Immature natural killer cell (primary cell): Measurements from ENCODE around the gene ADORA3. TPM values are rescaled to one million over a fixed set of nuclear protein-coding genes. Genes with fewer than 3 reads are reported as not detected.
A peak's percentile ranks its signal among the peaks of the same experiment; 100 is the strongest.

Source experiments
- DNase-seq, 3 donors: peaks; one replicate each; pipeline ENCODE4 v3.0.0; 2022; ENCODE audit warnings: mixed read lengths in 1 of 3
- H3K27ac Mint-ChIP-seq, 6 donors: one replicate each; pipeline ENCODE4 v1.8.0; 2020; ENCODE audit warnings: mixed read lengths in 6 of 6, mild to moderate bottlenecking in 5 of 6, inconsistent platforms in 4 of 6, moderate library complexity in 3 of 6
- H3K27me3 Mint-ChIP-seq, 3 donors: one replicate each; pipeline ENCODE4 v1.8.0; 2020 to 2021; ENCODE audit warnings: low read depth in 3 of 3, mild to moderate bottlenecking in 3 of 3, mixed read lengths in 3 of 3, moderate library complexity in 3 of 3, inconsistent platforms in 1 of 3
- H3K36me3 Mint-ChIP-seq, 3 donors: one replicate each; pipeline ENCODE4 v1.8.0; 2020; ENCODE audit warnings: mixed read lengths in 3 of 3, inconsistent platforms in 2 of 3, mild to moderate bottlenecking in 2 of 3
- H3K4me1 Mint-ChIP-seq, 2 donors: one replicate each; pipeline ENCODE4 v1.8.0; 2020; ENCODE audit warnings: inconsistent platforms in 2 of 2, mild to moderate bottlenecking in 2 of 2, mixed read lengths in 2 of 2, moderate library complexity in 1 of 2
- H3K4me3 Mint-ChIP-seq, 5 donors: one replicate each; pipeline ENCODE4 v1.8.0; 2020; ENCODE audit warnings: mild to moderate bottlenecking in 5 of 5, mixed read lengths in 5 of 5, inconsistent platforms in 3 of 5, moderate library complexity in 3 of 5
- H3K9me3 Mint-ChIP-seq, 6 donors: one replicate each; pipeline ENCODE4 v1.8.0; 2020; ENCODE audit warnings: mild to moderate bottlenecking in 6 of 6, mixed read lengths in 6 of 6, inconsistent platforms in 4 of 6, moderate library complexity in 3 of 6
- polyA plus RNA-seq, 3 donors: library from polyadenylated mRNA; unstranded; fragments of 300-500 nt; fragmentation: Illumina TruSeq; gene quantifications; one replicate each; pipeline ENCODE4 v1.2.3, GENCODE V29; 2021

Gene ADORA3
- polyA plus RNA-seq, 3 donors from 2014 or later: 0.23 TPM; not detected in 2

DNA sequence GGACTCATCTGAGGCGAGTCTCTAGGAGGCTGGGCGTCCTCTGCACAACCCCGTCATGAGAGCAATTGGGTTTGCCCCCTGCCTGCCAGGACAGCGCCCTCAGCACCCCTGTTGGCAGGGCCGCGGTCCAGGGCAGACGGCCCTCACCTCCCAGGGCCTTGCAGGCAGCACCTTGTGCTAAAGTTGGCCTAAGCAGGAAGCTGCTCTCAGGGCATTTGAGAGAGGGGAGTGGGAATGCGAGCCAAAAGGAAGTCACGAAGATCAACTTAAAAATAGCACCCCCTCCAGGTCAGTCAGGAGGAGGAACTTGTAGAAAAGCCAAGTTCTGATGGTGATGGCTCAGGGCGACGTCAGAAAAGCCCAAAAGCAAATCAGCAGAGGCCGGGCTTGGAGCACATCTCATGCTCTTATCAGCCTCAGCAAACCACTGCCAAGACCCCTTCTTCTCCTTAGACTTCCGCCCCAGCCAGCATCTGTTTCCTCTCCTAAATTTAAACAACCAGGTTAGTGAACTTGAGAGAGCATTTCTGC lies 12.6 kb upstream of the ADORA3 start:
- DNase-seq: peak; percentile 47 to 59 (median 48)
- H3K9me3 Mint-ChIP-seq: no peaks in the 10 kb centered on the region
- H3K27ac Mint-ChIP-seq: peak overlapping the region in 5 of 6 donors; percentile 8 to 84 (median 53)
- H3K36me3 Mint-ChIP-seq: no peaks in the 10 kb centered on the region
- H3K4me3 Mint-ChIP-seq: peak overlapping the region; percentile 74 to 88 (median 84)
- no peaks in the 10 kb centered on the region for H3K27me3 Mint-ChIP-seq
- H3K4me1 Mint-ChIP-seq: peaks cover 24 to 28% of the 10 kb centered on the region in 2 donors

DNA sequence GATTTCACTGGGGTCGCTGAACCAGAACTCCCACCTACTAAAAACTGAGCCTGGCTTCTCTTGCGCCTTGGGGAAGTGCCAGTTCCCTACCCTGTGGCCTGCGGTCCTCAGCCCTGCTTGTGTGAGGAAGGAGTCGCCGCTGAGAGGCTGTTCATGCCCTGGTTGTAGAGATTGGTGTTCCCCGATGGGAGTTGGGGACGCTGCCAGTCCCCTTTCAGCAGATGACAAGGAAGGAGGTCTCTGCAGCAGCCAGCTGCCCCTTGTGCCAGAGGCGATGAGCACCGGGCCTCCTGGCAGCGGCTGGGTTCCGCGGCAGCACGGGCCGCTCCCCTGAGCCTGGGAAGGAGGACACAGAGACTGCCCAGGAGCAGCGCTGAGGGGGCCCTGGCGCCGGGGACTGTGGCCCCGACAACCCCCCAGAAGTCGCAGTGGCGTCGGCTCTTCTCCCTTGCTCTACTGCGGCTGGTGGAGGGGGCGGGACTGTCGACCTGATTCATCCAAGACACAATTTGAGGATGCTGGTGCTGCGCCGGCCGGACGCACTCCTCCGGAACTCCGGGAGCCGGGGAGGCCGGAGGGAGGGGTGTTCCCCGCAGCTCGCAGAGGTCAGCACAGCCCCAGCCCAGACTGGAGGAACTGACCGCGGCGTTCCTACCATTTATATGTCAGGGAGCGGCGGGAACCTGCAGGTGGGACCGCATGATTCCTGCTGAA lies 12.0 kb upstream of the ADORA3 start:
- peak; percentile 4 to 22 (median 12) for DNase-seq
- H3K9me3 Mint-ChIP-seq: no peaks in the 10 kb centered on the region
- H3K4me1 Mint-ChIP-seq: peaks cover 24 to 28% of the 10 kb centered on the region in 2 donors
- H3K27ac Mint-ChIP-seq: peak overlapping the region in 3 of 6 donors; percentile 19 to 84 (median 30)
- peak overlapping the region; percentile 74 to 88 (median 84) for H3K4me3 Mint-ChIP-seq
- no peaks in the 10 kb centered on the region for H3K36me3 Mint-ChIP-seq
- no peaks in the 10 kb centered on the region for H3K27me3 Mint-ChIP-seq

DNA sequence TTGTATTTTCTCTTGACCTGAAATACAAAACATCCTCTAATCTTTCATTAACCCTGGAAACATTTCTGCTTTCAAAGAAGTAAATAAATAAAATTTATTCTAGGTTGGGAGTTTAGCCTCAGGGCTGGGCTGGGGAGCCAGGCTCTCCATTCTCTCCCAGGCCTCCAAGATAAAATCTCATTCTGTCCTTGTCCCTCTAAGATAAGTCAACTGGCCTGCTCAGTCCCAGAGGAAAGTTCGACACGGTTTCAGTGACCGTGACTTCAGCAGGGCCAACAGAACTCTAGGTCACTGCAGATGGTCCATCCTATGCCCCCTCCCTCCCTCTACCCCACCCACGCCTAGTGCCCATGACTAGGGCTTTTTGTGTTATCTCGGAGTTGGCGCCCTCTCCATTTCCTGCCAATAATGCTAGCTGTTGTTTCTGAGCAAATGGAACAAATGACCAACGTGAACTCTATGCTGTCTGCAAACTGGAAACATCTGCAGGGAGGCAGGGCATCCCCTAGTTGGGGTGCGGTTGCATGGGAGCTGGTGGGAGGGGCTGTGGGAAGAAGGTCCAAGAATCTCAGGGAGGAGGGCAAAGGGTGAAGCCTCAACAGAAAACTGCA lies 10.1 kb upstream of the ADORA3 start:
- Mint-ChIP-seq H3K27me3 (no peaks in the 10 kb centered on the region), H3K4me3 (no peak overlapping the region), H3K4me1 (peaks cover 30% of the 10 kb centered on the region in 2 donors), H3K36me3 (no peaks in the 10 kb centered on the region), H3K27ac (no peak overlapping the region), H3K9me3 (no peaks in the 10 kb centered on the region)
- DNase-seq: no peak

- Mint-ChIP-seq H3K9me3 (no peaks in the 10 kb centered on the region), H3K27me3 (peaks cover 0 to 2% (median 1%) of the 10 kb centered on the region in 3 donors), H3K27ac (peak overlapping the region in 1 of 6 donors; percentile 18), H3K4me3 (no peak overlapping the region), H3K4me1 (peaks cover 36% of the 10 kb centered on the region in 2 donors), H3K36me3 (no peaks in the 10 kb centered on the region)
- DNase-seq: no peak
Measured at GRCh38 chr1:111512931-111513330, 9.5 kb upstream of the ADORA3 start.

GRCh38 chr1:111512132-111512889 lies 8.9 kb upstream of the ADORA3 start:
- Mint-ChIP-seq H3K27me3 (peaks cover 0 to 2% (median 1%) of the 10 kb centered on the region in 3 donors), H3K36me3 (no peaks in the 10 kb centered on the region), H3K27ac (no peak overlapping the region), H3K4me1 (peaks cover 36 to 40% of the 10 kb centered on the region in 2 donors), H3K9me3 (no peaks in the 10 kb centered on the region), H3K4me3 (no peak overlapping the region)
- no peak for DNase-seq

DNA sequence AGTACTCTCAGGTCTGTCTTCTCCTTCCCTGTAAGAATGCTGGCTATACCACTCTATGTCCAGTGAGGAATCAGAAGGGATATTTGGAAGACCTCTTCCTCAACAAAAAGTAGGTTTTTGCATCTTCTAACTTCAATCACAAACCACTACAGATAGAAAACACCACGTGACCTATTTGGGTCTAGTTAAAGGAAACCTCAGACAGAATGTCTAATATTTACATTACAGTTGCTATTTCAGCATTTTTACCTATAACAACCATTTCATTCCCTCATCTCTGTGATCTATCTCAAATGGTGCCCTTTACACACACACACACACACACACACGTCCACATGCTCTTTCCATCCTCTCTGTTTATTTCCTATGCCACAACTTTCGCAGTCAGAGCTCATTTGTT lies 7.9 kb upstream of the ADORA3 start:
- H3K36me3 Mint-ChIP-seq: no peaks in the 10 kb centered on the region

GRCh38 chr1:111509997-111510375 lies 6.6 kb upstream of the ADORA3 start:
- no peak overlapping the region for H3K4me3 Mint-ChIP-seq
- H3K9me3 Mint-ChIP-seq: no peaks in the 10 kb centered on the region
- no peak for DNase-seq
- peaks cover 0 to 2% (median 1%) of the 10 kb centered on the region in 3 donors for H3K27me3 Mint-ChIP-seq
- no peaks in the 10 kb centered on the region for H3K36me3 Mint-ChIP-seq
- peaks cover 35% of the 10 kb centered on the region in 2 donors for H3K4me1 Mint-ChIP-seq
- H3K27ac Mint-ChIP-seq: no peak overlapping the region

More for the DNA sequence above, 7.9 kb upstream of the ADORA3 start:
- H3K27me3 Mint-ChIP-seq: peaks cover 0 to 2% (median 1%) of the 10 kb centered on the region in 3 donors
- H3K27ac Mint-ChIP-seq: no peak overlapping the region
- no peak for DNase-seq
- H3K4me1 Mint-ChIP-seq: peaks cover 34 to 35% of the 10 kb centered on the region in 2 donors
- no peak overlapping the region for H3K4me3 Mint-ChIP-seq
- H3K9me3 Mint-ChIP-seq: no peaks in the 10 kb centered on the region

GRCh38 chr1:111507411-111508201 lies 4.2 kb upstream of the ADORA3 start:
- no peaks in the 10 kb centered on the region for H3K36me3 Mint-ChIP-seq
- H3K4me1 Mint-ChIP-seq: peaks cover 37 to 42% of the 10 kb centered on the region in 2 donors
- no peaks in the 10 kb centered on the region for H3K9me3 Mint-ChIP-seq
- H3K4me3 Mint-ChIP-seq: peak overlapping the region; percentile 73 to 88 (median 83)
- peaks cover 0 to 3% (median 2%) of the 10 kb centered on the region in 3 donors for H3K27me3 Mint-ChIP-seq
- peak; percentile 61 to 68 (median 66) for DNase-seq
- peak overlapping the region; percentile 86 to 98 (median 96) for H3K27ac Mint-ChIP-seq

- Mint-ChIP-seq H3K9me3 (no peaks in the 10 kb centered on the region), H3K4me3 (peak overlapping the region in 2 of 5 donors; percentile 12 to 27), H3K4me1 (peaks cover 37 to 43% of the 10 kb centered on the region in 2 donors), H3K27ac (peak overlapping the region; percentile 60 to 90 (median 84)), H3K36me3 (no peaks in the 10 kb centered on the region), H3K27me3 (peaks cover 0 to 3% (median 2%) of the 10 kb centered on the region in 3 donors)
- no peak for DNase-seq
Measured at GRCh38 chr1:111506561-111506960, 3.1 kb upstream of the ADORA3 start.

- Mint-ChIP-seq H3K27ac (peak overlapping the region in 4 of 6 donors; percentile 6 to 90 (median 78)), H3K27me3 (peaks cover 0 to 3% (median 2%) of the 10 kb centered on the region in 3 donors), H3K4me1 (peaks cover 37 to 43% of the 10 kb centered on the region in 2 donors), H3K36me3 (no peaks in the 10 kb centered on the region), H3K4me3 (no peak overlapping the region), H3K9me3 (no peaks in the 10 kb centered on the region)
- no peak for DNase-seq
Measured at GRCh38 chr1:111505641-111506119, 2.2 kb upstream of the ADORA3 start.

GRCh38 chr1:111504097-111504496 lies 664 bp upstream of the ADORA3 start:
- Mint-ChIP-seq H3K4me1 (peaks cover 37 to 38% of the 10 kb centered on the region in 2 donors), H3K27ac (peak overlapping the region in 2 of 6 donors; percentile 14 to 28), H3K4me3 (no peak overlapping the region), H3K9me3 (no peaks in the 10 kb centered on the region), H3K27me3 (peaks cover 0 to 3% (median 3%) of the 10 kb centered on the region in 3 donors), H3K36me3 (no peaks in the 10 kb centered on the region)
- no peak for DNase-seq

GRCh38 chr1:111501645-111502044 lies 1.8 kb downstream of the ADORA3 start:
- DNase-seq: no peak
- H3K9me3 Mint-ChIP-seq: peaks cover 0 to 2% (median 0%) of the 10 kb centered on the region in 6 donors
- H3K27ac Mint-ChIP-seq: no peak overlapping the region
- peaks cover 20 to 22% of the 10 kb centered on the region in 2 donors for H3K4me1 Mint-ChIP-seq
- peaks cover 0 to 6% (median 2%) of the 10 kb centered on the region in 3 donors for H3K27me3 Mint-ChIP-seq
- no peak overlapping the region for H3K4me3 Mint-ChIP-seq
- H3K36me3 Mint-ChIP-seq: peaks cover 0 to 6% (median 2%) of the 10 kb centered on the region in 3 donors
